SK-N-SH treated with all-trans-retinoic acid at 6 μM for 48 hours (cell line): ENCODE measurements around the gene ALKBH1.

ENCODE experiments used
- ATAC-seq: fragments of 200-7000 bp; cut with Tn5 transposase; 3 replicates; pipeline ENCODE4 v1.9.1; 2020; ENCODE audit warnings: mild to moderate bottlenecking, moderate library complexity
- ARNTL ChIP-seq: fragments of 450-650 bp; formaldehyde crosslinking; IDR thresholded peaks from 2 replicates; pipeline ENCODE4 v1.5.0; 2020; ENCODE audit warnings: low read depth, mild to moderate bottlenecking, moderate library complexity, borderline replicate concordance
- BACH2 ChIP-seq: fragments of 250-450 bp; sonication (Bioruptor Pico); IDR thresholded peaks from 2 replicates; pipeline ENCODE4 v1.9.0; 2021; ENCODE audit warnings: mild to moderate bottlenecking, borderline replicate concordance
- CSDC2 ChIP-seq: fragments of 250-450 bp; sonication (Bioruptor Pico); IDR thresholded peaks from 2 replicates; pipeline ENCODE4 v1.5.0; 2020; ENCODE audit warnings: mild to moderate bottlenecking, moderate library complexity
- ESRRG ChIP-seq: fragments of 250-450 bp; sonication (Bioruptor Pico); IDR thresholded peaks from 2 replicates; pipeline ENCODE4 v1.6.1; 2021; ENCODE audit warnings: mild to moderate bottlenecking
- GLIS3 ChIP-seq: fragments of 250-450 bp; sonication (Bioruptor Pico); IDR thresholded peaks from 2 replicates; pipeline ENCODE4 v1.5.0; 2020; ENCODE audit warnings: mild to moderate bottlenecking, moderate library complexity
- ISL1 ChIP-seq: fragments of 250-450 bp; sonication (Bioruptor Pico); IDR thresholded peaks from 2 replicates; pipeline ENCODE4 v2.1.2; 2022; ENCODE audit warnings: mild to moderate bottlenecking, moderate library complexity
- OSR1 ChIP-seq: fragments of 250-450 bp; sonication (Bioruptor Pico); IDR thresholded peaks from 2 replicates; pipeline ENCODE4 v1.8.0; 2022; ENCODE audit warnings: moderate library complexity, mild to moderate bottlenecking, inconsistent platforms
- PPARA ChIP-seq: fragments of 250-450 bp; sonication (Bioruptor Pico); IDR thresholded peaks from 2 replicates; pipeline ENCODE4 v1.5.0; 2020; ENCODE audit warnings: mild to moderate bottlenecking, borderline replicate concordance
- SNAI2 ChIP-seq: fragments of 250-450 bp; sonication (Bioruptor Pico); IDR thresholded peaks from 2 replicates; pipeline ENCODE4 v1.5.0; 2020; ENCODE audit warnings: mild to moderate bottlenecking, moderate library complexity
- TCF4 ChIP-seq: fragments of 250-450 bp; sonication (Bioruptor Pico); IDR thresholded peaks from 2 replicates; pipeline ENCODE4 v1.8.0; 2021; ENCODE audit warnings: mild to moderate bottlenecking, moderate library complexity, borderline replicate concordance
- TOX ChIP-seq: fragments of 250-450 bp; sonication (Bioruptor Pico); IDR thresholded peaks from 2 replicates; pipeline ENCODE4 v1.8.0; 2021; ENCODE audit warnings: mild to moderate bottlenecking, moderate library complexity, borderline replicate concordance
- ZC3H10 ChIP-seq: fragments of 250-450 bp; sonication (Bioruptor Pico); IDR thresholded peaks from 2 replicates; pipeline ENCODE4 v1.5.1; 2021; ENCODE audit warnings: mild to moderate bottlenecking, moderate library complexity
- ZFP3 ChIP-seq: fragments of 250-450 bp; sonication (Bioruptor Pico); IDR thresholded peaks from 2 replicates; pipeline ENCODE4 v1.5.0; 2020; ENCODE audit warnings: mild to moderate bottlenecking, moderate library complexity
- ZFP30 ChIP-seq: fragments of 450-650 bp; formaldehyde crosslinking; IDR thresholded peaks from 2 replicates; pipeline ENCODE4 v1.5.0; 2022; ENCODE audit warnings: mild to moderate bottlenecking, moderate library complexity
- ZNF565 ChIP-seq: fragments of 450-650 bp; formaldehyde crosslinking; conservative IDR thresholded peaks from 2 replicates; pipeline ENCODE4 v1.5.0; 2020; ENCODE audit warnings: low read depth, mild to moderate bottlenecking, moderate library complexity
- ZNF70 ChIP-seq: fragments of 450-650 bp; formaldehyde crosslinking; IDR thresholded peaks from 2 replicates; pipeline ENCODE4 v1.5.0; 2020; ENCODE audit warnings: mild to moderate bottlenecking, moderate library complexity
- ZNF8 ChIP-seq: fragments of 450-650 bp; formaldehyde crosslinking; IDR thresholded peaks from 2 replicates; pipeline ENCODE4 v1.5.0; 2020; ENCODE audit warnings: mild to moderate bottlenecking, moderate library complexity
- TF ChIP-seq, protein P1 (sequence below): fragments of 250-450 bp; sonication (Bioruptor Pico); IDR thresholded peaks from 2 replicates; pipeline ENCODE4 v1.5.1; 2020; ENCODE audit warnings: low read depth, mild to moderate bottlenecking, moderate library complexity
- TF ChIP-seq, protein P2 (sequence below): fragments of 250-450 bp; sonication (Bioruptor Pico); IDR thresholded peaks from 2 replicates; pipeline ENCODE4 v1.5.1; 2021; ENCODE audit warnings: mild to moderate bottlenecking, moderate library complexity
- TF ChIP-seq, protein P3 (sequence below): fragments of 250-450 bp; sonication (Bioruptor Pico); IDR thresholded peaks from 2 replicates; pipeline ENCODE4 v1.8.0; 2021; ENCODE audit warnings: low read depth, mild to moderate bottlenecking, moderate library complexity, borderline replicate concordance
- TF ChIP-seq, protein P4 (sequence below): fragments of 250-450 bp; sonication (Bioruptor Pico); IDR thresholded peaks from 2 replicates; pipeline ENCODE4 v1.5.0; 2020; ENCODE audit warnings: mild to moderate bottlenecking, moderate library complexity

Gene ALKBH1

DNA sequence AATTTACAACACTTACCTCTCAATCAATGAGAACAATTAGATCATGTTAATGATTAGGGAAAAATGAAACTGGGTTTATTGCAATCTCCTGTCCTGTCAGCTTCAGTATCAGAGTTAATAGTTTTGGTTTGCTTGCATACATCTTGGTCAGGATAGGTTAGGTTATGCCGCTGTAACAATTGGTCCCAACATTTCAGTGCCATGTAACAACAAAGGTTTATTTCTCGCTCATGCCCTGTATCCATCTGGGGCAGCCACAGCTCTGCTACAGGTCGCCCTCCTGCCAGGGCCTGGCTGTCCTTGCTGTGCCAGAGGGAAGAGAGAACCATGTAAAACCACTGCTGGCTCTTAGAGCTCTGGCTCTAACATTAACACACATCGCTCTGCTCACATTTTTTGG is 60.9 kb downstream of the ALKBH1 start:
- ATAC-seq, result no peak

DNA sequence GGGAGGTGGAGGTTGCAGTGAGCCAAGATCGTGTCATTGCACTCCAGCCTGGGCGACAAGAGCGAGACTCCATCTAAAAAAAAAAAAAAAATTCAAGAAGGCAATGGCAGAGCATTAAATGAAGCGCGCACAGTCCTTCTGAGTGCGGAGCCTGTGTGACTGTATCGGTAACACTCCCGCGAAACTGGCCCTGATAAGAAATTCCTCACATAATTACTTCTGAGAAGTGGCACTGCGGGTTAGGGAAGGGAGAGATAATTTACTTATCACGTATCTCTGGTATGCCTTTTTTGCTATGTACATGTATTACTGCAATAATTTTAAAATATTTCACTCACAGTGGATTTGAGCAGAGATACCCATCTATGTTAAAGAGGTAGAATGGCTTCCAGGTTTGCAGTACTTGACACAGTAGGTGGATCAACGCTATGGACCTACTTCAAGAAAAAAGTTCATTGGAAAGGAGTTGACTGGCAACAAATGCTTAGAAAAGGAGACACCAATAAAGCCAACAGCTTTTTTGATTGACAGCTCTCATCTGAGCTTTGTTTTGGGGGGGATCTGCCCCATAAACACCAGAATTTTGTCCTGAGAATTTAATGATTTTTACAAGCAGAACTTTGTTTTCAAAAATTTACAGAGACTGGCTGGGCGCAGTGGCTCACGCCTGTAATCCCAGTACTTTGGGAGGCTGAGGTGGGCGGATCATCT is 62.1 kb downstream of the ALKBH1 start:
- TF ChIP-seq ISL1 (CRISPR knock-in tag), result peak; percentile 64
- no peak for TF ChIP-seq TCF4
- TF ChIP-seq ZNF8 (CRISPR knock-in tag), result peak; percentile 66; the same call in 1 of the 2 replicates
- ATAC-seq, result 0 out of 3 replicates have a peak, but pooled peaks have one; percentile 28

More for the DNA sequence above, 60.9 kb downstream of the ALKBH1 start:
- TF ChIP-seq ARNTL (CRISPR knock-in tag) (no peak), OSR1 (no peak), TCF4 (no peak), ZFP30 (CRISPR knock-in tag) (no peak), SNAI2 (CRISPR knock-in tag) (no peak)

DNA sequence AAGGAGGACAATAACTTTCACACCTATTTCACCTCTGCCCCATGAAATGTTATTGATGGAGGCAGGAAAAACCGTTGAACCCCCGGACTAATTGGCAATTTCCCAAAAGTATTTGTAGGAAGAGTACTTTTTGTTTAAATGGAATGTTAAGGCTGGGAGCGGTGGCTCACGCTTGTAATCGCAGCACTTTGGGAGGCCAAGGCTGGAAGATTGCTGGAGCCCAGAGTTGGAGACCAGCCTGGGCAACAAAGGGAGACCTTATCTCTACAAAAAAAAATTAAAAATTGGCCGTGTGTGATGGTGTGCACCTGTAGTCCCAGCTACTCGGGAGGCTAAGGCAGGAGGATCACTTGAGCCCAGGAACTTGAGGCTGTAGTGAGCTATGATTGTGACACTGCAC is 65.4 kb downstream of the ALKBH1 start:
- TF ChIP-seq BACH2 (CRISPR knock-in tag), result no peak
- no peak for TF ChIP-seq OSR1
- TF ChIP-seq ZFP3 (CRISPR knock-in tag), result no peak
- TF ChIP-seq, protein P1, sequence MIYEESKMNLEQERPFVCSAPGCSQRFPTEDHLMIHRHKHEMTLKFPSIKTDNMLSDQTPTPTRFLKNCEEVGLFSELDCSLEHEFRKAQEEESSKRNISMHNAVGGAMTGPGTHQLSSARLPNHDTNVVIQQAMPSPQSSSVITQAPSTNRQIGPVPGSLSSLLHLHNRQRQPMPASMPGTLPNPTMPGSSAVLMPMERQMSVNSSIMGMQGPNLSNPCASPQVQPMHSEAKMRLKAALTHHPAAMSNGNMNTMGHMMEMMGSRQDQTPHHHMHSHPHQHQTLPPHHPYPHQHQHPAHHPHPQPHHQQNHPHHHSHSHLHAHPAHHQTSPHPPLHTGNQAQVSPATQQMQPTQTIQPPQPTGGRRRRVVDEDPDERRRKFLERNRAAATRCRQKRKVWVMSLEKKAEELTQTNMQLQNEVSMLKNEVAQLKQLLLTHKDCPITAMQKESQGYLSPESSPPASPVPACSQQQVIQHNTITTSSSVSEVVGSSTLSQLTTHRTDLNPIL (CRISPR knock-in tag), result no peak
- no peak for TF ChIP-seq GLIS3 (CRISPR knock-in tag)
- TF ChIP-seq ARNTL (CRISPR knock-in tag), result no peak
- no peak for TF ChIP-seq ESRRG
- TF ChIP-seq PPARA, result no peak
- ATAC-seq, result no peak

DNA sequence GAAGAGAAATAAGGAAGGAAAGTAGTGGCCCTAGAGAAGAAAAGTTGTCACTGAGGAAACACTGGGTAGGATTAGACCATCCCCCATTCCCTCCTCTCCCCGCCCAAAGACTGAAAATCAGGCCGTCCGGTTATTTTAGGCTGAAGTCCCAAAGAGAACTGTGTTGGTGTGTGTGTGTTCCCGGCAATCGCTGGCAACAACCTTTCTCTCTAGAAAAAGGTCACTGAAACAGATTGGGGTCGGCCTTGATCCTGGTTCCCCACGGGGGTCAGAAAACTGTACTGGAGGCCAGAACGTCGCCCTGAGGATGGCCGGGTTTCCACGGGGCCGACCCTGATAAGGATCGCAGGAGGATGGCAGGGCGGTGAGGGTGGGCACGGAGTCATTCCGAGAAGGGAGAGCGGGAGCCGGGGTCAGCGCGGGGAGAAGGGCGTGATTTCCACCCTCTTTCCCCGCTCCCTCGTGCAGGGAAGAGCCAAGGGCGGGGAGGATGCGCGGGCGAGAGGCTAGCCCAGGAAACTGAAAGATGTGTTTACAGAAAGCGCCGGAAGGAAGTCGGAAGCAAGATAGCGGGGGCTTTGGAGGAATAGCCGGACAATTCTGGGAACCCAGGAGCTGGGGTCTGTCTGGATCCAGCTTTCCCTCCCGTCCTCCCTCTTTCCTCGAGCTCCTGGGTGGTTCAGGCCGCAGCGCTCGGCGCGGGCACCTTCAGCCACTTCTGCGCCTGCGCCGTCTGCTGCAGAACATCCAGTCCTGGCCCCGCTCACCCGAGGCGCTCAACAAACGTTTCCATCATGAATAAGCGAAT is 66.1 kb downstream of the ALKBH1 start:
- TF ChIP-seq PPARA (no peak), ZNF8 (CRISPR knock-in tag) (no peak), ZFP30 (CRISPR knock-in tag) (no peak), ESRRG (no peak), ARNTL (CRISPR knock-in tag) (no peak), ZNF70 (CRISPR knock-in tag) (no peak), SNAI2 (CRISPR knock-in tag) (no peak), ZNF565 (CRISPR knock-in tag) (no peak), OSR1 (no peak), TOX (CRISPR knock-in tag) (no peak), ZC3H10 (CRISPR knock-in tag) (no peak), ISL1 (CRISPR knock-in tag) (no peak), CSDC2 (no peak)
- TF ChIP-seq, protein P2, sequence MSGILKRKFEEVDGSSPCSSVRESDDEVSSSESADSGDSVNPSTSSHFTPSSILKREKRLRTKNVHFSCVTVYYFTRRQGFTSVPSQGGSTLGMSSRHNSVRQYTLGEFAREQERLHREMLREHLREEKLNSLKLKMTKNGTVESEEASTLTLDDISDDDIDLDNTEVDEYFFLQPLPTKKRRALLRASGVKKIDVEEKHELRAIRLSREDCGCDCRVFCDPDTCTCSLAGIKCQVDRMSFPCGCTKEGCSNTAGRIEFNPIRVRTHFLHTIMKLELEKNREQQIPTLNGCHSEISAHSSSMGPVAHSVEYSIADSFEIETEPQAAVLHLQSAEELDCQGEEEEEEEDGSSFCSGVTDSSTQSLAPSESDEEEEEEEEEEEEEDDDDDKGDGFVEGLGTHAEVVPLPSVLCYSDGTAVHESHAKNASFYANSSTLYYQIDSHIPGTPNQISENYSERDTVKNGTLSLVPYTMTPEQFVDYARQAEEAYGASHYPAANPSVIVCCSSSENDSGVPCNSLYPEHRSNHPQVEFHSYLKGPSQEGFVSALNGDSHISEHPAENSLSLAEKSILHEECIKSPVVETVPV (CRISPR knock-in tag), result no peak
- TF ChIP-seq, protein P3, sequence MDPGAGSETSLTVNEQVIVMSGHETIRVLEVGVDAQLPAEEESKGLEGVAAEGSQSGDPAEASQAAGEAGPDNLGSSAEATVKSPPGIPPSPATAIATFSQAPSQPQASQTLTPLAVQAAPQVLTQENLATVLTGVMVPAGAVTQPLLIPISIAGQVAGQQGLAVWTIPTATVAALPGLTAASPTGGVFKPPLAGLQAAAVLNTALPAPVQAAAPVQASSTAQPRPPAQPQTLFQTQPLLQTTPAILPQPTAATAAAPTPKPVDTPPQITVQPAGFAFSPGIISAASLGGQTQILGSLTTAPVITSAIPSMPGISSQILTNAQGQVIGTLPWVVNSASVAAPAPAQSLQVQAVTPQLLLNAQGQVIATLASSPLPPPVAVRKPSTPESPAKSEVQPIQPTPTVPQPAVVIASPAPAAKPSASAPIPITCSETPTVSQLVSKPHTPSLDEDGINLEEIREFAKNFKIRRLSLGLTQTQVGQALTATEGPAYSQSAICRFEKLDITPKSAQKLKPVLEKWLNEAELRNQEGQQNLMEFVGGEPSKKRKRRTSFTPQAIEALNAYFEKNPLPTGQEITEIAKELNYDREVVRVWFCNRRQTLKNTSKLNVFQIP (CRISPR knock-in tag), result no peak
- TF ChIP-seq, protein P1 (CRISPR knock-in tag), result no peak
- TF ChIP-seq, protein P4, sequence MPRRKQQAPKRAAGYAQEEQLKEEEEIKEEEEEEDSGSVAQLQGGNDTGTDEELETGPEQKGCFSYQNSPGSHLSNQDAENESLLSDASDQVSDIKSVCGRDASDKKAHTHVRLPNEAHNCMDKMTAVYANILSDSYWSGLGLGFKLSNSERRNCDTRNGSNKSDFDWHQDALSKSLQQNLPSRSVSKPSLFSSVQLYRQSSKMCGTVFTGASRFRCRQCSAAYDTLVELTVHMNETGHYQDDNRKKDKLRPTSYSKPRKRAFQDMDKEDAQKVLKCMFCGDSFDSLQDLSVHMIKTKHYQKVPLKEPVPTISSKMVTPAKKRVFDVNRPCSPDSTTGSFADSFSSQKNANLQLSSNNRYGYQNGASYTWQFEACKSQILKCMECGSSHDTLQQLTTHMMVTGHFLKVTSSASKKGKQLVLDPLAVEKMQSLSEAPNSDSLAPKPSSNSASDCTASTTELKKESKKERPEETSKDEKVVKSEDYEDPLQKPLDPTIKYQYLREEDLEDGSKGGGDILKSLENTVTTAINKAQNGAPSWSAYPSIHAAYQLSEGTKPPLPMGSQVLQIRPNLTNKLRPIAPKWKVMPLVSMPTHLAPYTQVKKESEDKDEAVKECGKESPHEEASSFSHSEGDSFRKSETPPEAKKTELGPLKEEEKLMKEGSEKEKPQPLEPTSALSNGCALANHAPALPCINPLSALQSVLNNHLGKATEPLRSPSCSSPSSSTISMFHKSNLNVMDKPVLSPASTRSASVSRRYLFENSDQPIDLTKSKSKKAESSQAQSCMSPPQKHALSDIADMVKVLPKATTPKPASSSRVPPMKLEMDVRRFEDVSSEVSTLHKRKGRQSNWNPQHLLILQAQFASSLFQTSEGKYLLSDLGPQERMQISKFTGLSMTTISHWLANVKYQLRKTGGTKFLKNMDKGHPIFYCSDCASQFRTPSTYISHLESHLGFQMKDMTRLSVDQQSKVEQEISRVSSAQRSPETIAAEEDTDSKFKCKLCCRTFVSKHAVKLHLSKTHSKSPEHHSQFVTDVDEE (CRISPR knock-in tag), result no peak
- no peak for ATAC-seq
